Liver (tissue), 3 donors: ENCODE data around the gene MEG3.
A peak's percentile ranks its signal among the peaks of the same experiment; 100 is the strongest.

Experiments used
- ATF3 ChIP-seq: IDR thresholded peaks from 2 replicates; pipeline ENCODE4 v1.6.1; 2016; ENCODE audit warnings: antibody characterized with exemption
- CTCF ChIP-seq: fragments of 150-350 bp; IDR thresholded peaks from 2 replicates; pipeline ENCODE4 v1.5.1; 2017; ENCODE audit warnings: improper control_type of control experiment, low read depth, low read length; ENCODE audit not compliant: missing input control
- EGR1 ChIP-seq, 2 donors: IDR thresholded peaks; 2 replicates each; pipeline ENCODE4 v1.6.1; 2016 to 2018; ENCODE audit warnings: antibody characterized with exemption in 2 of 2, low read depth in 2 of 2
- FOXA1 ChIP-seq: IDR thresholded peaks from 2 replicates; pipeline ENCODE4 v1.6.1; 2016; ENCODE audit warnings: antibody characterized with exemption
- GABPA ChIP-seq, 2 donors: IDR thresholded peaks in 1 of 2; conservative IDR thresholded peaks in 1 of 2; 2 replicates each; pipeline ENCODE4 v1.6.1; 2016; ENCODE audit warnings: antibody characterized with exemption in 2 of 2, mild to moderate bottlenecking in 1 of 2, moderate library complexity in 1 of 2
- JUND ChIP-seq, 2 donors: IDR thresholded peaks; 2 replicates each; pipeline ENCODE4 v1.6.1; 2016; ENCODE audit warnings: antibody characterized with exemption in 2 of 2
- MAX ChIP-seq: IDR thresholded peaks from 2 replicates; pipeline ENCODE4 v1.6.1; 2016; ENCODE audit warnings: antibody characterized with exemption
- RAD21 ChIP-seq, 2 donors: IDR thresholded peaks; 2 replicates each; pipeline ENCODE4 v1.6.1; 2016; ENCODE audit warnings: antibody characterized with exemption in 2 of 2, mild to moderate bottlenecking in 2 of 2
- REST ChIP-seq: IDR thresholded peaks from 2 replicates; pipeline ENCODE4 v1.6.1; 2016; ENCODE audit warnings: antibody characterized with exemption, mild to moderate bottlenecking
- ZBTB33 ChIP-seq: IDR thresholded peaks from 2 replicates; pipeline ENCODE4 v1.6.1; 2016; ENCODE audit warnings: antibody characterized with exemption
- donor health status: healthy.
- donor health status: healthy.

- TF ChIP-seq EGR1 (IDR thresholded peaks at IDR 0.05; ENCODE audit: low read depth in 2 of 2), result no peak
- TF ChIP-seq CTCF, result no peak
- no peak for TF ChIP-seq MAX
- TF ChIP-seq REST, result no peak
- TF ChIP-seq GABPA (IDR thresholded peaks at IDR 0.05 in 1 of 2, conservative IDR thresholded peaks at IDR 0.05 in 1 of 2), result no peak
- peak in 1 of 2 donors; percentile 11 for TF ChIP-seq RAD21 (IDR thresholded peaks at IDR 0.05)
- TF ChIP-seq ATF3, result no peak
- TF ChIP-seq JUND (IDR thresholded peaks at IDR 0.05), result no peak
- TF ChIP-seq ZBTB33, result no peak
- TF ChIP-seq FOXA1, result no peak
These were observed 35.2 kb upstream of the MEG3 start for GRCh38 chr14:100790502-100791347.
